NT2/D1 (cell line): ENCODE results near the gene PTBP3.
A peak's percentile ranks its signal among the peaks of the same experiment; 100 is the strongest.
"Not testable (repeated sequence)": the region's sequence is repeated elsewhere in the genome, so short reads cannot be mapped to it uniquely, and the experiment has no call there.

Experiments used
- DNase-seq: peaks from one replicate; pipeline ENCODE4 v3.0.0-alpha.2; 2011; ENCODE audit warnings: low read depth, low spot score
- H3K27me3 ChIP-seq: 2 replicates; pipeline ENCODE4 v1.6.0; 2011; ENCODE audit warnings: mild to moderate bottlenecking; ENCODE audit not compliant: insufficient read length, insufficient read depth
- H3K36me3 ChIP-seq: 2 replicates; pipeline ENCODE4 v1.6.1; 2011; ENCODE audit warnings: mild to moderate bottlenecking, low read length, mixed read lengths; ENCODE audit not compliant: insufficient read depth, insufficient read length
- H3K4me1 ChIP-seq: 2 replicates; pipeline ENCODE4 v1.5.1; 2011; ENCODE audit not compliant: insufficient read depth, insufficient read length
- H3K4me3 ChIP-seq: 2 replicates; pipeline ENCODE4 v1.5.1; 2011; ENCODE audit warnings: low read depth; ENCODE audit not compliant: insufficient read length
- H3K9ac ChIP-seq: 2 replicates; pipeline ENCODE4 v1.6.0; 2011; ENCODE audit warnings: low read depth; ENCODE audit not compliant: insufficient read length
- H3K9me3 ChIP-seq: 2 replicates; pipeline ENCODE4 v1.5.1; 2011; ENCODE audit warnings: mild to moderate bottlenecking, low read length; ENCODE audit not compliant: insufficient read depth
- SUZ12 ChIP-seq: IDR thresholded peaks from 2 replicates; pipeline ENCODE4 v1.6.1; 2011; ENCODE audit not compliant: insufficient read length, insufficient read depth; ENCODE audit errors: extremely low read depth
- YY1 ChIP-seq: IDR thresholded peaks from 2 replicates; pipeline ENCODE4 v1.6.1; 2011; ENCODE audit not compliant: insufficient read length, insufficient read depth
- ZNF274 ChIP-seq: IDR thresholded peaks from 2 replicates; pipeline ENCODE4 v1.6.1; 2011; ENCODE audit warnings: mild to moderate bottlenecking, low read depth, low read length

Gene PTBP3

GRCh38 chr9:112296929-112297328 is 36.5 kb downstream of the PTBP3 start:
- H3K4me3 ChIP-seq, result no peak overlapping the region
- no peaks in the 10 kb centered on the region for H3K4me1 ChIP-seq
- DNase-seq, result no peak
- no peak for TF ChIP-seq YY1
- no peak for TF ChIP-seq ZNF274
- TF ChIP-seq SUZ12, result no peak
- H3K9ac ChIP-seq, result no peak overlapping the region
- no peaks in the 10 kb centered on the region for H3K9me3 ChIP-seq
- no peaks in the 10 kb centered on the region for H3K27me3 ChIP-seq
- H3K36me3 ChIP-seq, result peaks cover 18% of the 10 kb centered on the region

GRCh38 chr9:112295174-112295573 is 38.2 kb downstream of the PTBP3 start:
- Histone ChIP-seq H3K27me3 (no peaks in the 10 kb centered on the region), H3K9ac (no peak overlapping the region), H3K9me3 (no peaks in the 10 kb centered on the region), H3K4me1 (no peaks in the 10 kb centered on the region), H3K4me3 (no peak overlapping the region), H3K36me3 (peaks cover 18% of the 10 kb centered on the region)
- TF ChIP-seq ZNF274, result no peak
- no peak for TF ChIP-seq SUZ12
- TF ChIP-seq YY1, result no peak
- no peak for DNase-seq

- Histone ChIP-seq H3K4me1 (no peaks in the 10 kb centered on the region), H3K27me3 (no peaks in the 10 kb centered on the region), H3K9ac (no peak overlapping the region), H3K4me3 (no peak overlapping the region), H3K9me3 (peaks cover 30% of the 10 kb centered on the region), H3K36me3 (peaks cover 21% of the 10 kb centered on the region)
- no peak for DNase-seq
- TF ChIP-seq SUZ12 (no peak), YY1 (no peak), ZNF274 (no peak)
These were observed 45.4 kb downstream of the PTBP3 start for GRCh38 chr9:112288029-112288428.

GRCh38 chr9:112286926-112287325 is 46.5 kb downstream of the PTBP3 start:
- Histone ChIP-seq H3K9me3 (peaks cover 35% of the 10 kb centered on the region), H3K9ac (no peak overlapping the region), H3K36me3 (peaks cover 19% of the 10 kb centered on the region), H3K4me3 (no peak overlapping the region), H3K27me3 (no peaks in the 10 kb centered on the region), H3K4me1 (no peaks in the 10 kb centered on the region)
- TF ChIP-seq SUZ12, result no peak
- TF ChIP-seq ZNF274, result no peak
- TF ChIP-seq YY1, result no peak
- no peak for DNase-seq

GRCh38 chr9:112285056-112285455 is 48.4 kb downstream of the PTBP3 start:
- DNase-seq, result no peak
- Histone ChIP-seq H3K36me3 (peaks cover 19% of the 10 kb centered on the region), H3K9me3 (peaks cover 35% of the 10 kb centered on the region), H3K9ac (no peak overlapping the region), H3K4me3 (no peak overlapping the region), H3K4me1 (no peaks in the 10 kb centered on the region), H3K27me3 (no peaks in the 10 kb centered on the region)
- no peak for TF ChIP-seq YY1
- TF ChIP-seq ZNF274, result no peak
- no peak for TF ChIP-seq SUZ12

- peaks cover 35% of the 10 kb centered on the region for H3K9me3 ChIP-seq
- TF ChIP-seq ZNF274, result no peak
- TF ChIP-seq YY1, result no peak
- no peak for TF ChIP-seq SUZ12
- H3K4me1 ChIP-seq, result no peaks in the 10 kb centered on the region
- H3K36me3 ChIP-seq, result peaks cover 19% of the 10 kb centered on the region
- no peaks in the 10 kb centered on the region for H3K27me3 ChIP-seq
- peak; percentile 9 for DNase-seq
- no peak overlapping the region for H3K4me3 ChIP-seq
- no peak overlapping the region for H3K9ac ChIP-seq
These were observed 49.7 kb downstream of the PTBP3 start for GRCh38 chr9:112283582-112284253.

GRCh38 chr9:112282841-112283240 is 50.6 kb downstream of the PTBP3 start:
- H3K27me3 ChIP-seq, H3K4me3 ChIP-seq, H3K9ac ChIP-seq, DNase-seq, H3K4me1 ChIP-seq: not testable (repeated sequence)
- H3K36me3 ChIP-seq, result peaks cover 17% of the 10 kb centered on the region
- H3K9me3 ChIP-seq, result peaks cover 35% of the 10 kb centered on the region

- Histone ChIP-seq H3K36me3 (peaks cover 19% of the 10 kb centered on the region), H3K9ac (no peak overlapping the region), H3K4me3 (no peak overlapping the region), H3K27me3 (no peaks in the 10 kb centered on the region), H3K4me1 (no peaks in the 10 kb centered on the region), H3K9me3 (peaks cover 33% of the 10 kb centered on the region)
- DNase-seq, result no peak
- TF ChIP-seq YY1 (no peak), ZNF274 (no peak), SUZ12 (no peak)
These were observed 52.5 kb downstream of the PTBP3 start for GRCh38 chr9:112280904-112281303.
